Measurements from ENCODE around the gene VPS39. TPM values are rescaled to one million over a fixed set of nuclear protein-coding genes. Genes with fewer than 3 reads are reported as not detected.

VPS39 gene
- total and polyA plus RNA-seq, 2 of the 13 experiments (the other 11 are each of a cell fraction or from before 2014, with no cell fraction given) = 22.9 to 32.0 TPM

- TF ChIP-seq PCBP1 (IDR thresholded peaks at IDR 0.05; ENCODE audit: borderline replicate concordance, low read depth, low read length) = 0 out of 2 replicates have a peak, but pooled peaks have one; percentile 67
- no peak for TF ChIP-seq ZNF589 (CRISPR knock-in tag; conservative IDR thresholded peaks at IDR 0.05)
- TF ChIP-seq FOXJ3 (CRISPR knock-in tag; IDR thresholded peaks at IDR 0.05; ENCODE audit: borderline replicate concordance) = no peak
- TF ChIP-seq YEATS4 (CRISPR knock-in tag; IDR thresholded peaks at IDR 0.05; ENCODE audit: borderline replicate concordance) = 0 out of 2 replicates have a peak, but pooled peaks have one; percentile 20
- no peak for TF ChIP-seq PBX2 (CRISPR knock-in tag; IDR thresholded peaks at IDR 0.05)
- TF ChIP-seq ATRX (CRISPR knock-in tag; IDR thresholded peaks at IDR 0.05; ENCODE audit: borderline replicate concordance) = 0 out of 2 replicates have a peak, but pooled peaks have one; percentile 76
- TF ChIP-seq RBFOX2 (IDR thresholded peaks at IDR 0.05; ENCODE audit: low read depth, low read length) = peak; percentile 87
- TF ChIP-seq ZNF232 (CRISPR knock-in tag; IDR thresholded peaks at IDR 0.05; ENCODE audit: borderline replicate concordance) = 0 out of 2 replicates have a peak, but pooled peaks have one; percentile 34
- peak; percentile 76 for TF ChIP-seq DMAP1 (CRISPR knock-in tag; IDR thresholded peaks at IDR 0.05)
- TF ChIP-seq IKZF1 (IDR thresholded peaks at IDR 0.05) = no peak
- 0 out of 2 replicates have a peak, but pooled peaks have one; percentile 83 for TF ChIP-seq FOXO4 (CRISPR knock-in tag; conservative IDR thresholded peaks at IDR 0.05)
- no peak for TF ChIP-seq CTCF (CRISPR knock-in tag; IDR thresholded peaks at IDR 0.05)
- no peak for TF ChIP-seq SATB2 (CRISPR knock-in tag; IDR thresholded peaks at IDR 0.05)
- TF ChIP-seq PITX1 (CRISPR knock-in tag; IDR thresholded peaks at IDR 0.05) = peak; percentile 43; the same call in 1 of the 2 replicates
- TF ChIP-seq SP5 (CRISPR knock-in tag; IDR thresholded peaks at IDR 0.05; ENCODE audit: borderline replicate concordance, low read depth) = peak; percentile 74; the same call in 1 of the 2 replicates
- TF ChIP-seq STAT6 (CRISPR knock-in tag; IDR thresholded peaks at IDR 0.05; ENCODE audit: borderline replicate concordance) = no peak; the same call in 1 of the 2 replicates
- TF ChIP-seq MAFF (IDR thresholded peaks at IDR 0.05; ENCODE audit: low read depth, low read length) = no peak
These were observed at the start of gene VPS39 (continued) for GRCh38 chr15:42207674-42208579.

All from HepG2 (cell line).